ENCODE measurements around the gene TRAF3IP3.

The TRAF3IP3 gene

GRCh38 chr1:209733409-209734192 lies 22.3 kb upstream of the TRAF3IP3 start:
- in situ Hi-C loops (cut with MboI; ENCODE audit: low pct_unique_long_range_greater_than_20kb, low sequenced_read_pairs) = no loop called here
- DNase-seq = no peak

GRCh38 chr1:209736490-209737117 lies 19.2 kb upstream of the TRAF3IP3 start:
- no peak for DNase-seq
- in situ Hi-C loops (cut with MboI; ENCODE audit: low pct_unique_long_range_greater_than_20kb, low sequenced_read_pairs) = no loop called here

- no peak for DNase-seq
- in situ Hi-C loops (cut with MboI; ENCODE audit: low pct_unique_long_range_greater_than_20kb, low sequenced_read_pairs) = no loop called here
Observed at GRCh38 chr1:209737118-209737505, 18.7 kb upstream of the TRAF3IP3 start.

- in situ Hi-C loops (cut with MboI; ENCODE audit: low pct_unique_long_range_greater_than_20kb, low sequenced_read_pairs) = no loop called here
- DNase-seq = no peak
Observed at GRCh38 chr1:209738270-209738669, 17.6 kb upstream of the TRAF3IP3 start.

GRCh38 chr1:209741193-209741592 lies 14.7 kb upstream of the TRAF3IP3 start:
- in situ Hi-C loops (cut with MboI; ENCODE audit: low pct_unique_long_range_greater_than_20kb, low sequenced_read_pairs) = no loop called here
- DNase-seq = no peak

GRCh38 chr1:209741889-209742288 lies 14.0 kb upstream of the TRAF3IP3 start:
- in situ Hi-C loops (cut with MboI; ENCODE audit: low pct_unique_long_range_greater_than_20kb, low sequenced_read_pairs) = no loop called here
- no peak for DNase-seq

- in situ Hi-C loops (cut with MboI; ENCODE audit: low pct_unique_long_range_greater_than_20kb, low sequenced_read_pairs) = no loop called here
- DNase-seq = no peak
Observed at GRCh38 chr1:209742409-209743144, 13.3 kb upstream of the TRAF3IP3 start.

GRCh38 chr1:209743145-209743482 lies 12.7 kb upstream of the TRAF3IP3 start:
- in situ Hi-C loops (cut with MboI; ENCODE audit: low pct_unique_long_range_greater_than_20kb, low sequenced_read_pairs) = no loop called here
- DNase-seq = no peak

- DNase-seq = no peak
- in situ Hi-C loops (cut with MboI; ENCODE audit: low pct_unique_long_range_greater_than_20kb, low sequenced_read_pairs) = no loop called here
Observed at GRCh38 chr1:209746451-209747165, 9.2 kb upstream of the TRAF3IP3 start.

GRCh38 chr1:209747580-209748262 lies 8.1 kb upstream of the TRAF3IP3 start:
- peak; percentile 92 for DNase-seq
- in situ Hi-C loops (cut with MboI; ENCODE audit: low pct_unique_long_range_greater_than_20kb, low sequenced_read_pairs) = no loop called here

- no peak for DNase-seq
Observed at GRCh38 chr1:209748620-209749019, 7.2 kb upstream of the TRAF3IP3 start.

GRCh38 chr1:209749205-209749604 lies 6.6 kb upstream of the TRAF3IP3 start:
- no peak for DNase-seq
- in situ Hi-C loops (cut with MboI; ENCODE audit: low pct_unique_long_range_greater_than_20kb, low sequenced_read_pairs) = no loop called here

More at GRCh38 chr1:209748620-209749019, 7.2 kb upstream of the TRAF3IP3 start:
- in situ Hi-C loops (cut with MboI; ENCODE audit: low pct_unique_long_range_greater_than_20kb, low sequenced_read_pairs) = no loop called here

GRCh38 chr1:209749670-209750323 lies 6.1 kb upstream of the TRAF3IP3 start:
- in situ Hi-C loops (cut with MboI; ENCODE audit: low pct_unique_long_range_greater_than_20kb, low sequenced_read_pairs) = no loop called here
- no peak for DNase-seq

- in situ Hi-C loops (cut with MboI; ENCODE audit: low pct_unique_long_range_greater_than_20kb, low sequenced_read_pairs) = no loop called here
Observed at GRCh38 chr1:209751627-209752231, 4.1 kb upstream of the TRAF3IP3 start.

GRCh38 chr1:209752890-209753289 lies 3.0 kb upstream of the TRAF3IP3 start:
- in situ Hi-C loops (cut with MboI; ENCODE audit: low pct_unique_long_range_greater_than_20kb, low sequenced_read_pairs) = no loop called here
- no peak for DNase-seq

More at GRCh38 chr1:209751627-209752231, 4.1 kb upstream of the TRAF3IP3 start:
- no peak for DNase-seq

GRCh38 chr1:209755256-209755655 lies 597 bp upstream of the TRAF3IP3 start:
- in situ Hi-C loops (cut with MboI; ENCODE audit: low pct_unique_long_range_greater_than_20kb, low sequenced_read_pairs) = no loop called here
- no peak for DNase-seq

- peak; percentile 72 for DNase-seq
- in situ Hi-C loops (cut with MboI; ENCODE audit: low pct_unique_long_range_greater_than_20kb, low sequenced_read_pairs) = no loop called here
Observed at GRCh38 chr1:209756615-209757445, 977 bp downstream of the TRAF3IP3 start.

All from KBM-7 (cell line).